ENCODE data around the gene MIER1.
"Not testable (repeated sequence)": the region's sequence is repeated elsewhere in the genome, so short reads cannot be mapped to it uniquely, and the experiment has no call there.

MIER1 gene

GRCh38 chr1:66924756-66925557 is at the start of gene MIER1, which contains the start of gene DNAI4:
Gene MIER1, plus strand, starts transcription at chr1:66924990. Its CDS starts 39 bp downstream, at chr1:66925029.
Gene DNAI4, minus strand, starts transcription at chr1:66924856. Its CDS starts 25 bp downstream, at chr1:66924831.
- peak; percentile 98 for DNase-seq (ENCODE audit: low read depth)

GRCh38 chr1:66876664-66877063 is 48.1 kb upstream of the MIER1 start:
- no peak for DNase-seq (ENCODE audit: low read depth)

DNA sequence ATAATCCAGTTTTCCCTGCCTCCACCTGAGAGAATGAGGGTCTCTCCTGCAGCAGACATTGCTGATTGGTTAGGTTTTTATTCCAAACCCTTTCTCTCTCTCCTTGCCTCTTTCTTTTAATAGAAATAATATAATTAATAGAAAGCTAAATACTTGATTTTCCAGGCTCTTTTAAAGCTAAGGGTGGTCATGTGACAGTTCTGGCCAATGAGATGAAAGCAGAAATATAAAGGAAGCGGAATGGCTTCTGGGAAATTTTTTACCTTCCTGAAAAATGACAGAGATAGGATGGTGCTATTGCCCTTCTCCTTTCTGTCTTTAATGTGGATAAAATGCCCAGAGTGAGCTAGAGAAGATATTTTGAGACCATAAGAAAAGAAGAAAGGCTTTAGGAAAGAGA is 35.8 kb upstream of the MIER1 start:
- no peak for DNase-seq (ENCODE audit: low read depth)

DNA sequence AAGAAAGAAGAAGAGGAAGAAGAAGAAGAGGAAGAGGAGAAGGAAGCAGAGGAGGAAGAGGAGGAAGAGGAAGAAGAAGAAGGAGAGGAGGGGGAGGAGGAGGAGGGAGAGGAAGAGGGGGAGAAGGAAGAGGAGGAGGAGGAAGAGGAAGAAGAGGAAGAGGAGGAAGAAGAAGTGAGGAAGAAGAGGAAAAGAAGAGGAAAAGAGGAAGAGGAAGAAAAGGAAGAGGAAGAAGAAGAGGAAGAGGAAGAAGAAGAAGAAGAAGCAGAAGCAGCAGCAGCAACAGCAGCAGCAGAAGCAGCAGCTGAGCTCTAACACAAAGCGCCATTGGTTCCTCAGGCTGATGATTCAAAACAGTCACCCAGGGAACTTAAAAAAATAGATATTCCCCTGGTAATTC is 34.2 kb upstream of the MIER1 start:
- peak; percentile 0 for DNase-seq (ENCODE audit: low read depth)

- DNase-seq (ENCODE audit: low read depth) = no peak
These were observed 31.1 kb upstream of the MIER1 start for GRCh38 chr1:66893712-66894111.

- DNase-seq (ENCODE audit: low read depth) = not testable (repeated sequence)
These were observed 9.6 kb upstream of the MIER1 start for GRCh38 chr1:66915203-66915602.

- DNase-seq (ENCODE audit: low read depth) = no peak
These were observed 8.5 kb upstream of the MIER1 start for GRCh38 chr1:66916320-66916719.

DNA sequence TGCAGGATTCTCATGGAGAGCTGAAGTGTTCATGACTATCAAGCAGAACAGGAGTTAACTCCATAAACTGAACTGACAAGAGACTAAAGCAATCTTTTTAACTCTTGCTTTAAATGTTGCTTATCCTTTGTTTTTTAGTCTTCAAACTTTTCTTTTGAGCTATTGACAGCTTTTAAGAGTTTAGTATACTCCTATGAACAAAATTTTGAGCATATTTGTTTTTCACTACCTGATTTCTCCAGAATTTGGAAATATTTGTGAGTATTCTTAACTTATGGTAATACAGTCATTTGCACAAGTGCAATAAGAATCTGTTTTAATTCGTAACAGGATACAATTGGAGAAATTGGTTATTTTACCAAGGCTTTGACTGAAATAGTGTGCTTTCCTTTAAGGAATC is 7.3 kb upstream of the MIER1 start:
- DNase-seq (ENCODE audit: low read depth) = no peak

DNA sequence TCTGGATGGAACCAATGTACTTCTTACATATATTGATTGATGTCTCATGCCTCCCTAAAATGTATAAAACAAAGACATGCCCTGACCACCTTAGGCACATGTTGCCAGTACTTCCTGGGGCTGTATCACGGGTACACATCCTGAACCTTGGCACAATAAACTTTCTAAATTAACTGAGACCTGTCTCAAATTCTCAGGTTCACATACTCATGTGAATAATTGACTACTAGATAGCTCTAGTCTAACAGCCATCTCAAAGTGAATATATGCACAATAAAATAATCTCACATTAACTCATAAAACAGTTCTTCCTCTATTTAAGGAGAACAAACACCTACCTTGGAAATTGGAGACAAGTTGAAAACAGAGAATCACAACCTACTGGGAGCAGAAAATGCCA is 5.7 kb upstream of the MIER1 start:
- DNase-seq (ENCODE audit: low read depth) = no peak

DNA sequence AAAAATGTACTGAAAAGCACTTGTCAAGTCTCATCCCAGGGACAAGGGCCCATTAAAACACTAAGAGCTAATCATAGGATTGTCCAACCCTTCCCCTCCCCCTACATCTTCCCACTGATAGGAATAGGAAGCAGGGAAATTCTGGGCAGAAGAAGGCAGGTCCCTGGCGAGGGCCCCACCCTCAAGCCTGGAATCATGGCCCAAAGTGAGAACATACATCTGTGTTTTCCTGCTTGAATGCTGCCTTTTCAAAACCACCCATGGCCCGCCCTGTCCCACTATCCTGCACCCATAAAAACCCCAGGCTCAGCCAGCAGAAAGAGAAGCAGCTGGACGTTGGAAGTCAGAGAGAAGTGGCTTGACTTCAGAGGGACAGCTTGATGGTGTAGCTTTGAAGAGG is 5.0 kb upstream of the MIER1 start:
- no peak for DNase-seq (ENCODE audit: low read depth)

DNA sequence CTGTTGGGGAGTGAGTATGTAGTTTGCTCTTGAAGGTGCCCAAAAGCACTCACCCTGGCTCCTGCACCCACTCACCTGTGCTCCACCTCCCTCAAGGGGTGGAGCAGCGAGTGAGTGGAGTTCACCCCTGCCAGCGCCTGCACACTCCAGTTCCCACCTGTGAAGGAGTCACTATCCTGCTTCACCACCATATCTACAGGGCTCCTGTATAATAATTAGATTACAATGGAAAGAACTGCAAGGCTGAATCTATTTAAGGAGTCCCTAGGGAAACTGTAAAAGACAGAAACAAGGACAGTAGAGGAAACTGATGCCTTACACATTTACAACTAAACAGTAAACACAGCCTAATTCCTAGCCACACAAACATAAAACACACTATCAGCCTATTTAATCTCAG is 4.2 kb upstream of the MIER1 start:
- DNase-seq (ENCODE audit: low read depth) = no peak

DNA sequence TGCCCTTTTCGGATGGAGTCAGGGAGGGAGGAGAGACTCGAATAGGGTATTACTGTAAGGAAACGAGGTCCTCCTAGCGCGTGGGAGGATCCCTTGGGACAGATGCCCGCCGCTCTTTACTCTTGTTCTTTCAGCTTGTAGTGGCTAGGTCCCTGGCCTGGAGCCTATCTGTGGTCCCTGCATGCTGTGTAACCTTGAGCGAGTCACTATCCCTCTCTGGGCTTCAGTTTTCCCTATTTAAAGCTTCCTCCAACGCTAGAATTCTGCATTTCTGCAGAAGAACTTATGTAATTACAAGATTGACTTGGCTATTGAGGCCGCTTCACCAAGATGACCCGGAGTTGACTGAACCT is 744 bp downstream of the MIER1 start:
- no peak for DNase-seq (ENCODE audit: low read depth)

GRCh38 chr1:66925944-66926343 is 1.2 kb downstream of the MIER1 start:
- DNase-seq (ENCODE audit: low read depth) = no peak

DNA sequence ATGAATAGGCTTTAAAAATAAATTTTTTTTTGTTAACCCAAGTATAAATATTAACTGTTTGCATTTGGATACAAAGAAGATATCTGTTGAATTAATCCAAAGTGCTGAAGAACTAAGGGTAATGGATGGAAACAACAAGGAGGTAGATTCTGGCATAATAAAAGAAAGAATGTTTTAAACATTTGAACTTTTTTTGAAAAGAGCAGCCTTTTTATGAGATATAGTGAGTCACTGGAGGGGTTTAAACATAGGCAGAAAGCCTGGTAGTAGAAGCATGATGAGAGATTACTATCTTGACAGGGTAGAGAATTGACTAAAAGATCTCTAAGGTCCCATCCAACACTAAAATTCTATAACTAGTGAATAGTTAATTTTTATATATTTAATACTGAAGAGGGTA is 2.7 kb downstream of the MIER1 start:
- no peak for DNase-seq (ENCODE audit: low read depth)

GRCh38 chr1:66929146-66929688 is 4.4 kb downstream of the MIER1 start:
- DNase-seq (ENCODE audit: low read depth) = no peak

DNA sequence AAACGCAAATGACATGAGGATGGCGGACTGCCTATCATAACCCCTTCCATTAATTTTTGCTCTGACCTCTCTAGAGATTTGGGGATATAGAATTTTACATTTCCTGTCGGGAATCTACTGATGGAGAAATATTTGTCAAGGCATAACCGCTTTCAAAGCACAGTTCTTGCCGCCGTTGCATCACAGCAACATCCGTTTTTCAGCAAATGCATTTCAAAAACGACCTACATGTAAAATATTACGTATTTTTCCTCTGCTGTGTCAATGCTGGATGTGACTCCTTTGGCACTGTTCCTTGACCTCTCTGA is 4.9 kb downstream of the MIER1 start:
- DNase-seq (ENCODE audit: low read depth) = no peak

DNA sequence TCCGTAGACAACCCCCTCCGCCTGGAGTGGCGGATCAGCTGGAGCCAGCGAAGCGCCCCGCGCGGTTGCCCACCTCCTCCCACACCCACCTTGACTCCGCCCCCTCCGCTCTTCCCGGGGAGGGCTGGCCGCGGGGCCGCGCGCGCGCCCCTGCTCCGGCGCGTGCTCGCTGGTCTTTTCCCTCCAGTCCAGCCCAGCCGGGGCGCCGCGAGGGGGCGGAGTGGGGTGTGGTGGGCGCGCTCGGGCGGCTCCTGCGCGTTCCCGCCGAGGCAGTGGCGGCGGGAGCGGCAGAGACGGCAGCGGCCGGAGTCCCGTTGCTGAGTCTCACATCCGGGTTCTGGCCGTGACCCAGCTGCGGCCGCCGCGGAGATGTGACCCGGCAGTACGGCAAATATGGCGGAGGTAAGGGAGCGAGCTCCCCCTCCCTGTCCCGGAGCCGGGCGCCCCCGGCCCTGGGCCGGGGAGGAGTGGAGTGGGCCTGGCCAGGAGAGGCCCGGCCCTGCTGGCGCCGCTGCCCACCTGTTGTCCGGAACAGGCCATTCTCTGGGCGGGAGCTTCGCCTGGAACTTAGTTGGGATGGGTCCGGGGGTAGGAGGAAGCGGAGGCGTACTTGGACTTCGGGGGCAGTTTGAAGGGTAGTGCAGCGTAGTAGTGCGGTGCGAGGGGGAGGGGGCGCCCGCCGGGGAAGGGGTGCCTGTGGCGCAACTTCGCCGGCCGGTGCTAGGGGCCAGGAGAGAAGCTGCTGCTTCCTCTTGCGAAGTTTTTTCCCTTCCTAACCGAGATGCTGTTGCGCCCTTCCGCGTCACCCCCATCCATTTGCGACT is 5.4 kb downstream of the MIER1 start:
- peak; percentile 87 for DNase-seq (ENCODE audit: low read depth)

DNA sequence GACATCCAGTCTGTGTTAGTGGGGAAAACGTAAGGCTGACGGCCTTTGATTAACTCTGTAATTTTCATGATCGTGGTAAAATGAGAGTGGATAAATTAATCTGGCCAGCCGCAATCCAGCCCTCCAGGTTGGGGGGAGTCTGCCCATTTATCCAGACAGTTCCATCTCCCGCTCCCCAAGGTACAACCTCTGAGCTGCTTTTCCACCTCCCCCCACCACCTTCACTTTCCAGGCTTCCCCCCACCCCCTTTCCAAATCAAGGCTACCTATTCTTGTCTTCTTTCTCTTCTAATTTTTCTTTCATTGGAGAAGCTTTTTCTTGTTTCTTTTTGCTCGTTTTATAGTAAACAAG is 6.0 kb downstream of the MIER1 start:
- DNase-seq (ENCODE audit: low read depth) = no peak

DNA sequence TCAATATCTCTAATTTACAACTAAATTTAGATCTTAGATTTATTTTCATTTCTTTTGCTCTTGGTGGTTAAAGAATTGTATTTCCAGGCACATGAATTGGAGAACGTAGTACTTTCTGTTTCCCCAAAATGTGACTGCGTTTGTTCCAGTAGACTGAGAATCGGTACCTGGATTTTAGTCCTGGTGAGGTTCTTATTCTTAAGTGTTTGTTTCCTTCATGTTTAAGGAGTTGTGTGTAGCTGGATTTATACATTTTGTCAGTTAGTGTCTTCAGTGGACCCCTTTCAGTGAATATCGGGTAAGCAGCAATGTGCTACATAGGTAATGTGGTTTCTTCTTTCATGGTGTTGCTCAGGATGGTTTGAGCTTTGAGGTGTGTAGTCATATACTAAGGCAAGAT is 6.8 kb downstream of the MIER1 start:
- DNase-seq (ENCODE audit: low read depth) = no peak

DNA sequence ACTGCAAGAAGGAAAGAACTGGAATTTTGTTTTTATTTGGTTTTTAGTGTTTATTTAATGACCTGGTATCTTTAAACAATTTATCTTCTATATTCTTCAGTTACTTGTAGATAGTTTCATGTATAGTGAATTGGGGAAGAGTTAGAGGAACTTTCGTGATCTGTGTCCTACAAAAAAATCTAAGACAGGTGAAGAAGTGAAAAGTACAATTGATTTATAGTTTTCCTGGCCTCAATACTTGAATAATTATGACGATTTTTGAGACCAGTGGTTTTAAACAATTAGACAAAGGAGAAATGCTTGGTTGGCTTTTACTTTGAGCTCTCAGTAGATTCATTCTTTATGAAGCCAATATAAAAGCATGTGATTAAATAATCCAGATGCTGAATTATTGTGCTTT is 7.5 kb downstream of the MIER1 start:
- no peak for DNase-seq (ENCODE audit: low read depth)

GRCh38 chr1:66933887-66934700 is 9.3 kb downstream of the MIER1 start:
- no peak for DNase-seq (ENCODE audit: low read depth)

DNA sequence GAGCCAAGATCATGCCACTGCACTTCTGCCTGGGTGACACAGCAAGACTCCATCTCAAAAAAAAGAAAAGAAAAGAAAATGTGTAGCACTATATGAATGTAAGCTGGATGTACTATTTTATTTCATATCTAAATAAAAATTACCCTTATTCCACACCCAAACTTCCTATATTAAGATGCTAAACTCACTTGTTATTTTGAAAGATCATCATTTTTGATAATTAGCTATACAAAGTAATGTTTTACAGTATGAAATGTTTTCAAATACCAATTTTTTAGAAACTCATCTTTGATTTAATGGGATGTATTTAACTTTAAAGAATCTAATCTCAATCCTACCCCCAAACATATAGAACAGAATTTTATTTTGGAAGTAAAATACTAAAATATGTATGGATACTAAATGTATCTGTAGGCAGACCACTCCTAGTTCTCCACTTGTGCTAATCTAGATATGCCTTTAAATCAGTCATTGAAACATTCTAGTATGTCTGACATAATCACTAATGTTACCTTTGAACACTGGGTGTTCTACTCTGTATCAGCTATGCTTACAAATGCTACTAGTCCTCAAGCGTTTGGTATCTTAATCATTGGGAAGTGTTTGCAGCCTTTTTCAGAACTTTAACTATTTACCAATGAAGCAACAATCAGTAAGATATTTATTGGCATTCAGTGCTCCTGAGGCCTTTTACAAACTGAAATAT is 12.9 kb downstream of the MIER1 start:
- DNase-seq (ENCODE audit: low read depth) = no peak
